GM18498 (cell line): ENCODE measurements around the gene C9orf153.
A peak's percentile ranks its signal among the peaks of the same experiment; 100 is the strongest.

Source experiments
- ATAC-seq: cut with Tn5 transposase; IDR thresholded peaks from one replicate; pipeline ENCODE4 v1.9.1; 2021; ENCODE audit warnings: mild to moderate bottlenecking, moderate library complexity; ENCODE audit not compliant: unreplicated experiment

C9orf153 gene

DNA sequence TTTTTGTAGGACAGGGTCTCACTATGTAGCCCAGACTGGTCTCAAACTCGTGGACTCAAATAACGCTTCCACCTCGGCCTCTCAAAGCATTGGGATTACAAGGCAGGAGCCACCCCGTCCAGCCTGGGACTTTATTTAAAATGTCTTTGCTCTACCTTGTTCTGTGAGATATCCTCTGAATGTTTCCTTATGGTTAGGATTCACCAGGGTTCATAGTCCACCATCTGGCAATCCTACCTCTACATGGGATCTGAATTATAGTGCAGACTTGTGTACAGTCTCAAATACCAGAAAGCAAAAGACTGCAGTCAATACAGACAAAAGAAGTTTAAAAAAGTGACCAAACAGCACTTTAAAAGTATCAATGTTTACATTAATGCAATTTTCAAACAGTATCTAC is 12.8 kb upstream of the C9orf153 start:
- no peak for ATAC-seq

- no peak for ATAC-seq
Measured at GRCh38 chr9:86263876-86264275, 4.4 kb upstream of the C9orf153 start.

DNA sequence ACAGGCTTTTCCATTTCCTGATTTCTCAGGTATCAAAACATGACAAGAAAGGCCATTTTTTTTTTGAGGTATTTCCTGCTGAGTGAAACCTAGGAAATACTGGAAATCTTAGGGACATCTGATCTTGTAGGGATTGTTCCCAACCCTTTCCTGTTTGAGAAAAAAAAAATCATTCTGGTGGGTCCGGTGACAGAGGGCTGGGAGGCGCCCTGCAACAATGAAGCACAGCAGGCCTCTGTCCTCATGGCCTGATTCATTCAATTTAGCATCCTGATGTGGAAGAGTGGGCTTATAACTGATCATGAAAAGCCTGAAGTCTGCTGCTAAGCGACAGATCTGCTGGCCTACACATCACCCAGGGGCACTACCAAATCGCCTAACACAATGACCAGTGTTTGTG is 3.0 kb upstream of the C9orf153 start:
- no peak for ATAC-seq

GRCh38 chr9:86257391-86257790 is 2.1 kb downstream of the C9orf153 start:
- no peak for ATAC-seq

DNA sequence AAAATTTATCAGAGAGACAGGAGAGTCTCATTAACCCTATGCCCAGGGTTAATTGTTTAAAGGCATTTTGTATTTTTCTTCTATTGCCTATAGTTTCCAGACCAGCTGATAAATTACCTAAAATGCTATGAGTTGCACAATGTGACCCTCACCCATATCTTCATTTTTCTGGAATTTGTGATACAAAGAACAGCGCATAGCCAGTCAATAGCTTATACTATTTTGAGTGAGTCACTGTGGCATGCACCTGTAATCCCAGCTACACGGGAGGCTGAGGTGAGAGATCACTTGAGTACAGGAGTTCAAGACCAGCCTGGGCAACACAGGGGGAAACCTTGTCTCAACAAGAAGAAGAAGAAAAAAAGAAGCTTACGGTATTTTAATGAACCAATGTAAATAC is 2.8 kb downstream of the C9orf153 start:
- no peak for ATAC-seq

GRCh38 chr9:86253577-86253976 is 5.9 kb downstream of the C9orf153 start:
- ATAC-seq = no peak

GRCh38 chr9:86252870-86253269 is 6.6 kb downstream of the C9orf153 start:
- ATAC-seq = no peak

DNA sequence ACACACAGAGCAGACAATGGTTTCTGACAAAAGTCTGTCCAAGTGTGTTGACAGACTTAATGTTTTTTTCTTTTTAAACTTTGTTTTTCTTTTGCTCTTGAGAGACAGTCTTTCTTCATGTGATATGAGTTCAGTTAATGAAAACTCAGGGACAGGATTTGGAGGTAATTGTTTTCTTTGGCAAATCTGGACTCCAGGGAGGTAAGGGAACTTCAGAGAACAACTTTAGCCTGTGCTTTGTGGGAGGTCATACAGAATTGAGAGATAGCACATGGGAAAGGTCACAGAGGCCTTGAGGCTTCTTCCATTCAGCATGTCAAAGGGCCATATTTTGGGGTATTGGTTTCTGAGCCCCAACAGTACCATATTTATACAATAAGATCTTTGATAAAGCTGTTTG is 9.3 kb downstream of the C9orf153 start:
- no peak for ATAC-seq

- ATAC-seq = no peak
Measured at GRCh38 chr9:86248746-86249145, 10.7 kb downstream of the C9orf153 start.

DNA sequence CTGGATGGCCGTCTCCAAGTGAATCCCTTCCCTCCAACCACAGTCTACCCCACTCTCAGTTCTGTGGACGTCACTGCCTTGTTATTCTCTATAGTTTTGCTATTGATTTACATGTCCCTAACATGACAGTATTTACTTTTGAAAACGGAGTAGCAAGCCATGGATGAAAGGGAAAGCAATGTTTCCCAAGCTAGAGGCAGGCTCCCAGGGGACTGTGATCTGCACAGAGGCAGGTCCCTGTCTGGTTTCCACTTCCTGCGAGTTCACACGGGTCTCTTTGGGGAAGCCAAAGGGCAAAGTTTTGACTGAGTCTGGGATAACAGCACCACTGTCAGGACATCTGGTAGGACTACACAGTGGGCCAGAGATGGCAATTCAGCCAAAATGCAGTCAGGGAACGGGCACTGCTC is 12.7 kb downstream of the C9orf153 start:
- no peak for ATAC-seq

DNA sequence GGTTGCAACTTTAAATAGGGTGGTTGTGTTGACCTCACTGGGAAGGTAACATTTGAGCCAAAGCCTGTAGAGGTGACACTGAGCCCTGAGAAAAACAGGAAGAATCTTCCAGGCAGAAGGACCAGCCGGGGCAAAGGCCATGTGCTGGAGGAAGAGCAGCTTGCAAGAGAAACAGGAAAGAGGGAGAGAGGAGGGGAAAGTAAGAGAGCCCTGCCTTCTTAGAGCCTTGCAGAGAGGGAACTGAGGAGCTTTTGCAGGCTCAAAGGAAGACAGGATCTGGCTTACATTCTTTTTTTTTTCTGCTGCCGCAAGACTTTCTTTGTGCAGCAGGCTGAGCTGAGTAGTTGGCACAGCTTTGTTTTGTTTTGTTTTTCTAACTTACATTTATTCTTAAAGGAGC is 17.4 kb downstream of the C9orf153 start:
- ATAC-seq = no peak

DNA sequence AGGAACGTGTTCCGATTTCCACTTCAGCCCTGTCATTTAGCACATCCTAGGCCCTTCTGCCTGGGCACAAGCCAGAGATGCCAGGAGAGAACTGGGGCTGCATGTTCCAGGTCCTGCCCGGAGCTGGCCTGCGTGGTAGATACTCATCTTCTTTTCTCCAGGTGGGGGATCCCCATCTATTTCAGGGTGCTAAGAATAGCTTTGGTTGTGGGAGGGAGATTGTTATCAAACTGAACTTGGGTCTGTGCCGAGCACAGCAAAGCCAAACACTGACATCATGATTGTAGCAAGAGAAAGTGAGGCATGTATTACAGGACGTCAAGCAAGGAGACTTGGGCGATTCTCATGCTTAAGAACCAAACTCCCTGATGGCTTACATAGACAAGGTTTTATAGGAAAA is 18.2 kb downstream of the C9orf153 start:
- no peak for ATAC-seq

- ATAC-seq = no peak
Measured at GRCh38 chr9:86238861-86239770, 20.3 kb downstream of the C9orf153 start.

GRCh38 chr9:86230858-86231257 is 28.6 kb downstream of the C9orf153 start:
- no peak for ATAC-seq

DNA sequence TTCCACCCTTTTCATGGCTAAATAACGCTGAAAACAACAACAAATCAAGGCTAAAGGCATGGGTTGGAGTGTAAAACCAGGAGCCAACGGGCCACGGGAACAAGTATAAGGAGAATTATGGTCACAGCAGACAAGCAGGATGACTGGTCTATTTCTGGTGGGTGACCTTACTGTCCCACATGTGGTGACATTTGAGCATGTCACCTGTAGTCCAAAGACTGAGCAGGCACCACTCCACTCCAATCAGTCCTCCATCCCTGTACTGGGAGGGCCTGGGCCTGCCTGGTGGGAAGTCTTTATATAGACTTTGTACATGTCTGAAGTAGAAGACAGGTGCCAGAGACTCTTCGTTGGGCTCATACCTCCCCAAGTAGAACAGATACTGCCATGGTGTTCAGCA is 36.8 kb downstream of the C9orf153 start:
- ATAC-seq = no peak

DNA sequence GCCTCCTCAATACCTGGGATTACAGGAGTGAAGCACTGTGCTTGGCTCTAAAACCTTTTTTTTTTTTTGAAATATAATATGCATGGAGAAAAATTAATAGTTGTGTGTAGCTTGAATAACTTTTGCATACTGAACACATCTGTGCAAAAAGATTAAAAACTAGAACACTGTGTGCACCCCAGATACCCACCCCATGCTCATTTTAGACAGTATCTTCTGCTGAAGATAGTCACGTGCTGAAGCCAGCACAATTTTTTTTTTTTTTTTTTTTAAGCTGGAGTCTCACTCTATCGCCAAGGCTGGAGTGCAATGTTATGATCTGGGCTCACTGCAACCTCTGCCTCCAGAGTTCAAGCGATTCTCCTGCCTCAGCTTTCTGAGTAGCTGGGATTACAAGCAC is 39.9 kb downstream of the C9orf153 start:
- no peak for ATAC-seq

DNA sequence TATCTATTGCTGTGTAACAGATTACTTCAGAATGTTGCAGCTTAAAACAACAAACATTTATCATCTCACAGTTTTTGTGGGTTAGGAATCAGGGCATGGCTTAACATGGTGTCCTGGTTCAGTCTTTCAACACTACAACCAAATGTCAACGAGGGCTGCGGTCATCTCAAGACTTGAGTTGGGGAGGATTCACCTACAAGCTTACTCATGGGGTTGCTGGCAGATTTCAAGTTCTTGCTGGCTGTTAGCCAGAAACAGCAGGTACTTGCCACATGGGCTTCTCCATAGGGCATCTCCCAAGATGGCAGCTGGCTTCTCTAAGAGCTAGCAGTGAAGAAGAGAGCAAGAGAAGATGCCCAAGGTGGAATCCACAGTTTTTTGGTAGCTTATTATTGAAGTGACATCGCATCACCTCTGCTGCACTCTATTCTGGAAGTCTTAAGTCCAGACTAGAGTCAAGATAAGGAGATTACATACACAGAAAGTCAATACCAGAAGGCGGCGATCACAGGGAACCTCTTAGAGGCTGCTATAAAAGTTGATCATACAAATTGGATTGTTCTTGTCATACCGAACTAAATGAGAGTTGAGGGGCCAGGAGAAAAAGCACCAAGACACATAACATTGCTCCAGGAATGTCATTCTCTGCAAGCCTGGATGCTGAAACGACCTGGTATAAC is 42.2 kb downstream of the C9orf153 start:
- ATAC-seq = no peak

DNA sequence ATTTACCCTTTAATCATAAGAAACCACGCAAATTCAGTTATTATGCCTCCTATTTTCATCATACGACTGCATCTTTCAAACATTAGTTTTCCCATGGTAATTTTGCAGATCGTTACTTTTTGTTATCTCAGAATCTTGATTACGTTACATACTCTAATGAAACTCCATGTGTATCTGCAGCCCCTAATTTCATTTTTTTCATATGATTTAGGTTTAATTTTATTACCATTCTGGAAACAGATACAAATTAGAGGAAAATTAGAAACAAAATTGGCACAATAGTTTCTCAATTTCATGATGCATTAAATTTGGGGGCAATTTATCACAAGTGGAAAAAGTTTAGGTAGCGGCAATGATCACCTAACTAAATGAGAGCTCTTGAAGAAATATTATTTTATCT is 52.3 kb downstream of the C9orf153 start:
- no peak for ATAC-seq

GRCh38 chr9:86202338-86202882 is 57.0 kb downstream of the C9orf153 start:
- peak; percentile 79 for ATAC-seq

DNA sequence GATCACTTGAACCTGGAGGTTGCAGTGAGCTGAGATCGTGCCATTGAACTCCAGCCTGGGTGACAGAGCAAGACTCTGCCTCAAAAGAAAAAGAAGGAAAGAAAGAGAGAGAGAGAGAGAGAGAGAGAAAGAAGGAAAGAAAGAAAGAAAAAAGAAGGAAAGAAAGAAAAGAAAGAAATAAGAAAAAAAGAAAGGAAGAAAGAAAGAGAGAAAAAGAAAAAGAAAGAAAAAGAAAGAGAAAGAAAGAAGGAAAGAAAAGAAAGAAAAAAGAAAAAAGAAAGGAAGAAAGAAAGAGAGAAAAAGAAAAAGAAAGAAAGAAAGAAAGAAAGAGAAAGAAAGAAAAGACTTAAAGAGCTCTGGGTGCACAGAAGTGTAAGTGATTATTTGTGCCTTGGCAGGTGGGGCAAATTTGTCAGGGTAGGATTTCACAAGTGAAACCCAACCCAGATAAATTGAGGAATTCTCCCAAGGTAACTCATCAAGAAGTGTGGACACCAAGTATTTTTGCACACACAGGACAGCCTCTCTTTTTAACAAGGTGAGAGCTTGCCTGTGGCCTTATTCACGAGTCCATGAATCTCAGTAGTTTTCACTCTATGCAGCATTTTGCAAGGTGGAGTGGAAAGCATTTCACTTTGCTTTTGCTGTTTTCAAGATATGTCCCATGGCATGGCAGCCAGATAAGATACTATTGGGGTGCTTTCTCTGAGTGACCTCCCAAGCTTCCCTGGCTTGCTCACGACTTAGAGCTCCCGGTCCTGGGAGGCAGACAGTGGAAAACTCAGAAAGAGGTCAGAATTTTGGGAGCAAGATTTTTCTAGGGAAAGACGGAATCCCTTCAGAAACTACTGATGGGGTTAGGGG is 57.8 kb downstream of the C9orf153 start:
- no peak for ATAC-seq

- no peak for ATAC-seq
Measured at GRCh38 chr9:86200599-86201162, 58.8 kb downstream of the C9orf153 start.
